DMS53 (cell line): Measurements from ENCODE around the gene CCDC126.
"Not testable (repeated sequence)": the region's sequence is repeated elsewhere in the genome, so short reads cannot be mapped to it uniquely, and the experiment has no call there.

Source experiments
- DNase-seq: peaks from one replicate; lab custom pipeline; 2025; lab: John Stamatoyannopoulos, UW

CCDC126 gene, protein sequence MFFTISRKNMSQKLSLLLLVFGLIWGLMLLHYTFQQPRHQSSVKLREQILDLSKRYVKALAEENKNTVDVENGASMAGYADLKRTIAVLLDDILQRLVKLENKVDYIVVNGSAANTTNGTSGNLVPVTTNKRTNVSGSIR

GRCh38 chr7:23597094-23598091 is at the start of gene CCDC126:
Gene CCDC126, plus strand, starts transcription at chr7:23597382. Its CDS starts 13,934 bp downstream, at chr7:23611316.
- peak; percentile 99 for DNase-seq

DNA sequence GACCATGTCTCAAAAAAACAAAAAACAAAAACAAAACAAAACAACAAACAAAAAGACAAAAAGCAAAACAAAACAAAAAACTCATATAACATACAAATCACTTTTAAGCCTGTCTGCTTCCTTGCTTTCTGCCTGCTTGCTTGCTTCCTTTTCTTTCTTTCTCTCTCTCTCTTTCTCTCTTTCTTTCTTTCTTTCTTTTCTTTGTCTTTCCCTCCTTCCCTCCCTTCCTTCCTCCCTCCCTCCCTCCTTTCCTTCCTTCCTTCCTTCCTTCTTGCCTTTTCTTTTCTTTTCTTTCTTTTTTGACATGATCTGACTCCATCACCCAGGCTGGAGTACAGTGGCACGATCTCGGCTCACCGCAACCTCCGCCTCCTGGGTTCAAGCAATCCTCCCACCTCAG is 49.5 kb upstream of the CCDC126 start:
- DNase-seq = no peak

GRCh38 chr7:23558303-23558702 is 38.9 kb upstream of the CCDC126 start:
- DNase-seq = no peak

DNA sequence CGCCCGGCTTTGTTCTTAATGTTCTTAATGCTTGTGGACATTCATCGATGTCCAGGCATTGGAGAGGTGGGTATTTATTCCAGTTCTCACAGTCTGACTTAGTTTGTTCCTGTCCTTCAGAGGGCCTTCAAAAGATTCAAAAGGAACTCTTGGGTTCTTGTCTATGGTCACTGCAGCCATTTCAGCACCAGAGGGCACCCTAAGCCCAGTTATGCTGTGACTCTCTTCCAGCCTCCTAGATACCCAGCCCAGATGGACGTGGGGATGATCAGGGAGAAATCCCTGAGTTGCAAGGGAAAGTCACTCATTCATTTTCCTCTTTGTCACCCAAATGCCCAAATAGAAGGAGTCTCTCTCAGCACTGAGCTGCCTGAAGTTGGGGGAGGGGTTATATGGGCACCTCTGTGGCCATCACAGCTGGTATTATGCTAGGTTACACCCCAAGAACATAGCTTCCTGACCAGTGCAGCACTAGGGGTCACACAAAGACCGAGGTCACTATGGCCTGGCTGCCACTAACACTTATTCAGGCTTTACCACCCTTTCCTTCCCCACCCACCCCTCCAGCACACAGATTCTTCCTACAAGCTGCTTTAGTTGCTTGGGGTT is 26.5 kb upstream of the CCDC126 start:
- peak; percentile 92 for DNase-seq

DNA sequence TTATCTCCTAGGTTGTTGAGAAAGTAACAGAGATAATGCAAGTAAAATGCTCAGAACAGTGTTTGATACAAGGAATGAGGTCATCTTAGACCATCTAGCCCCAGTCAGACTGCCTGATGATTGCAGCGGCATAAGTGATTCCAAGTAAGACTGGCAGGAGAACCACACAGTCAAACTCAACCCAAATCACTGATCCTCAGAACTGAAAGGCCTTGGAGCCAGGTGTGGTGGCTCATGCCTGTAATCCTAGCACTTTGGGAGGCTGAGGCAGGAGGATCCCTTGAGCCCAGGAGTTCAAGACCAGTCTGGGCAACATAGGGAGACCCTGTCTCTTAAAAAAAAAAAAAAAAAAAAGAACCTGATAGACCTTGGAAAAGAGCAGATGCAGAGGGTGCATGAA is 15.2 kb upstream of the CCDC126 start:
- not testable (repeated sequence) for DNase-seq

DNA sequence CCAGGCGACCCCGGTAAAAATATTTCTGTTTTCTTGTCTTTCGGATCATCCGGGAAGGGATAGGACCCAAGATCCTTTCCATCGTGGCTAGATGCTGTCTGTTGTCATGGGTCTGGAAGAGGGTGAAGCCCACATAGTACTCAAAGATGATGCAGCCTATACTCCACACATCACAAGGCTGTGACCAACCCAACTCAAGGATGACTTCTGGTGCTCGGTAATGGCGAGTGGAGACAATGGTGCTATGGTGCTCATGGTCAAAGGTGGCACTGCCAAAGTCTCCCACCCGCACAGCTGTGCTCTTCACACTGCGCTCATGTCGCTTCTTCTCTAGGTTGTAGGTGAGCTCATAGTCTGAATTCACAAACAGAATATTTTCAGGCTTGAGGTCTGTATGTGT is 11.9 kb upstream of the CCDC126 start:
- not testable (repeated sequence) for DNase-seq

GRCh38 chr7:23586159-23586558 is 11.0 kb upstream of the CCDC126 start:
- no peak for DNase-seq

- DNase-seq = no peak
Measured at GRCh38 chr7:23590529-23590928, 6.7 kb upstream of the CCDC126 start.

GRCh38 chr7:23593706-23594105 is 3.5 kb upstream of the CCDC126 start:
- no peak for DNase-seq

GRCh38 chr7:23594879-23595604 is 2.1 kb upstream of the CCDC126 start:
- peak; percentile 53 for DNase-seq

DNA sequence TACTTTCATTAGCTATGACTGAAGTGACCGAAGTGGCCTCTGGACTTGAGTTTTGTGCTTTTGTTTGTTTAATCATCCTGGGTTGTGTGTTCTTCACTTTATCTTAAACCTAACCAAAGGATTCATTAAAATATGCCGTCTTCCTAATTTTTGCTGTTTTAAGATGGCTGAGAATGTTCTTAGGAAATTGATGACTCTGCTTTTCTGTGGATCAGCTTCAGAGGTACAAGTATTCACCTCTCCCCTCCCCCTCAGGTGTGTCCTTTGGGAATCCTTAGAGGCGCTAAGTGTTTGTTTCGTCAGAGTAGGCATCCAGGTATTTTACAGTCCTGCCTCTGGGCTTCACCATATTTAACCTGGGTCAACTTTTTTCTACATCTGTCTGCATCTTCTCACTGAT is 1.1 kb downstream of the CCDC126 start:
- peak; percentile 53 for DNase-seq

GRCh38 chr7:23600236-23600635 is 3.1 kb downstream of the CCDC126 start:
- no peak for DNase-seq

- no peak for DNase-seq
Measured at GRCh38 chr7:23603632-23604295, 6.6 kb downstream of the CCDC126 start.

DNA sequence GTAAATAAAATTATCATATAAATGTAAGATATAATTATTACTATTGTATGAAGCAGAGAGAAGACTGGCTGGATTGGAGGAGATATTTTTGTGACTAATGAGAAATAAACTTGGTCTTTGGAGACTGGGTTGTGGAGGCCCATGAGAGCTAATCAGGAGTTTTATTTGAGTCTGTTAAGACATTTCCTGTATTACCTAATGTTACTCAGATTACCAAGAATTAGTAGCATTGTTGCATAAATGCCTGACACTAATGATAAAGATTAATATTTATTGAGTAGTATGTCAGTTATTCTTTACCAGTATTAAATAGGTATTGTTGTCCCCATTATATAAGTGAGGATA is 7.1 kb downstream of the CCDC126 start:
- no peak for DNase-seq

DNA sequence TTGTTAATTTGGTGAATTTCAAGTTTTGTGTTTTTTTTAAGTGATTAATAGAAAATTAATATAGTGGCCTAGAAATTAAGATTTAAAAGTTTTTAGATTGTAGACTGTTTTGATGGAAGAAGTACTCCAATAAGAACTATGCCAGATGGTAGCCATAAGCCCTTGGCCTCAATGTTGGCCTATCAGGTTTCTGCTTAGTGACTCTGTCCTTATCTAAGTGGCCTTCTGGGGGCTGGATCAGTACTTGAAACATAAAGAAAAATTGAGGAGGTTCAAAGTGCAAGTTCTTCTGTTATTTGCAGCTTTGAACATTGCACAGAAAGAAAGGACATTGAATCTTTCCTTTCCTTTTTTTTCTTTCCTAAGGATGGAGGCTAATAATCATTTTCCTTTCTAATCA is 9.9 kb downstream of the CCDC126 start:
- peak; percentile 24 for DNase-seq

- DNase-seq = no peak
Measured at GRCh38 chr7:23607866-23608265, 10.7 kb downstream of the CCDC126 start.

DNA sequence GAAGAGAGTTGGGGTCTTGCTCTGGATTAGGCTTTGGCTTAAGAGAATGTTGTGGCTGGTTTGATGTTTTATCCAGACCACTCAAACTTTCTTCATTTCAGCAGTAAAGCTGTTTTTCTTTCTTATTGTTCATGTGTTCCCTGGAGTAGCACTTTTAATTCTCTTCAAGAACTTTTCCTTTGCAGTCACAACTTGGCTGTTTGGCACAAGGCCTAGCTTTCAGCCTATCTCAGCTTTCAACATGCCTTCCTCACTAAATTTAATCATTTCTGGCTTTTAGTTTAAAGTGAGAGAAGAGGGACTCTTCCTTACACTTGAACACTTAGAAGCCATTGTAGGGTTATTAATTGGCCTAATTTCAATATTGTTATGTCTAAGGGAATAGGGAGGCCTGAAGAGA is 18.1 kb downstream of the CCDC126 start:
- no peak for DNase-seq

- no peak for DNase-seq
Measured at GRCh38 chr7:23616593-23616992, 19.4 kb downstream of the CCDC126 start.

GRCh38 chr7:23617482-23617881 is 20.3 kb downstream of the CCDC126 start:
- DNase-seq = no peak

DNA sequence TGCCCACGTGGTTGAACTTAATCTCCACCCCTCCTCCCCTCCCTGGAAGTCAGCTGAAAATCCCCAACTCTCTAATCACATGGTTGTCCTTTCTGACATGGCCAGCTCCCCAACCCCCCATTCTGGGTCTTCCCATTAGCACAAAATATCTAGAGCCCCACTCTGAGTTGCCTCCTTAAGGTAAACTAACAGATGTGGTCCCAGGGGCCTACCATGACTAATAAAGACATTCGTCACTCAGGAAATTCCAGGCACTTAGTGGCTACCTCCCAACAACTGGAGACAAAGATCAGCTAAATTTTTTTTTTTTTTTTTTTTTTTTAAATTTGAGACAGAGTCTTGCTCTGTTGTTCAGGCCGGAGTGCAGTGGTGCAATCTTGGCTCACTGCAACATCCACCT is 21.1 kb downstream of the CCDC126 start:
- DNase-seq = no peak

- DNase-seq = no peak
Measured at GRCh38 chr7:23619141-23619540, 22.0 kb downstream of the CCDC126 start.

DNA sequence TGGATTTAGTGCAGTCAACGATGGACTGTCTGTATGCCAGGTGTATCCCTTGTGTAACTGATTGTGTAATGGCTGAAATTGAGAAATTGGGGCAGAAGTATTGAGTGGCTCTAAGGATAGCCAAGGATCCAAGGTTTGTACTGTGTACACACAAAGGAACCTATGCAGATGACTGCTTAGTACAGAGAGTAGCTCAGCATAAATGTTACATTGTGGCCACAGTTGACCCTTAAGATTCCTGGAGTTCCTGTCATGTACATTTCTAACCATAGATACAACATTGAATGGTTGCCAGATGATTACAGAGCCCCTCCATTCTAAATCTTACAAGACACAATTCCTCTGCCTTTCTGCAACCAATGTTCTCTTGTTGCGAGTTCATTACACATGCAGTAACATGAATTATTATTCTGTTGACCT is 25.3 kb downstream of the CCDC126 start:
- DNase-seq = no peak
